Sigmoid colon (tissue), 7 donors: ENCODE measurements around the gene ATXN10. TPM values are rescaled to one million over a fixed set of nuclear protein-coding genes. Genes with fewer than 3 reads are reported as not detected.

Source experiments
- DNase-seq: peaks from one replicate; pipeline ENCODE4 v3.0.0-alpha.2; 2019
- H3K27ac ChIP-seq, 4 donors: fragments of 200-600 bp; sonication (generic); one replicate each; pipeline ENCODE4 v1.5.1; 2016 to 2019; ENCODE audit warnings: mild to moderate bottlenecking in 1 of 4
- H3K27me3 ChIP-seq, 3 donors: fragments of 200-600 bp; sonication (generic); one replicate each; pipeline ENCODE4 v1.5.1; 2019; ENCODE audit warnings: mild to moderate bottlenecking in 1 of 3
- H3K36me3 ChIP-seq, 4 donors: fragments of 200-600 bp; sonication (generic); one replicate each; pipeline ENCODE4 v1.5.1; 2016 to 2019
- H3K4me1 ChIP-seq, 4 donors: fragments of 200-600 bp; sonication (generic); one replicate each; pipeline ENCODE4 v1.5.1; 2017 to 2019
- H3K4me3 ChIP-seq, 4 donors: fragments of 200-600 bp; sonication (generic); one replicate each; pipeline ENCODE4 v1.5.1; 2017 to 2019; ENCODE audit warnings: mild to moderate bottlenecking in 2 of 4, moderate library complexity in 1 of 4
- H3K9me3 ChIP-seq, 4 donors: fragments of 200-600 bp in 3 of 4; sonication (generic) in 3 of 4; one replicate each; pipeline versions ENCODE4 v1.5.1 to v1.6.1; 2013 to 2019
- CTCF ChIP-seq, 4 experiments: fragments of 450-650 bp in 3 of 4; fragments of 200-600 bp in 1 of 4; IDR thresholded peaks; one replicate each; pipeline ENCODE4 v1.5.1; 2016 to 2019; ENCODE audit warnings: antibody characterized with exemption in 4 of 4, mild to moderate bottlenecking in 3 of 4, moderate library complexity in 2 of 4
- EP300 ChIP-seq, 4 donors: sonication (generic); formaldehyde crosslinking; IDR thresholded peaks; one replicate each; pipeline ENCODE4 v1.6.1; 2017; ENCODE audit warnings: antibody characterized with exemption in 4 of 4
- POLR2A ChIP-seq, 2 donors: fragments of 450-650 bp; IDR thresholded peaks; one replicate each; pipeline ENCODE4 v1.6.1; 2016; ENCODE audit warnings: antibody characterized with exemption in 2 of 2, mild to moderate bottlenecking in 2 of 2, moderate library complexity in 2 of 2
- POLR2AphosphoS5 ChIP-seq, 4 donors: sonication (generic); formaldehyde crosslinking; IDR thresholded peaks; one replicate each; pipeline ENCODE4 v1.6.1; 2017; ENCODE audit warnings: antibody characterized with exemption in 4 of 4
- WGBS, 2 donors: extraction: QIAGEN DNeasy Blood & Tissue Kit; methylation state at CpG; one replicate each; pipeline ENCODE4 v1.1.7; 2013; 5-methylcytosine and 5-hydroxymethylcytosine counted together
- intact Hi-C: fragments of 100-400 bp; cut with DNase I; formaldehyde crosslinking; loops from one replicate; pipeline ENCODE4 v1.15.1; 2023
- polyA plus RNA-seq, 3 donors: library from polyadenylated mRNA; stranded (reverse); fragments of 200-250 nt; gene quantifications; one replicate each; pipeline ENCODE4 v1.2.3, GENCODE V29; 2013
- total RNA-seq, 4 donors: library from RNA; depleted of rRNA; stranded (reverse); fragments of >200 nt; gene quantifications; one replicate each; pipeline ENCODE4 v1.1.0, GENCODE V29; 2016
- donor health status: healthy with polysubstance abuse.
- donor health status: Bipolar disorder and iron deficiency.
- donor health status: healthy.

ATXN10 gene
- total and polyA plus RNA-seq, 7 donors: 37.9 to 187 (median 160) TPM

GRCh38 chr22:45693835-45694234 lies 22.2 kb downstream of the ATXN10 start:
- Histone ChIP-seq H3K4me3 (no peak overlapping the region), H3K36me3 (peaks cover 0 to 60% (median 10%) of the 10 kb centered on the region in 4 donors), H3K27ac (no peak overlapping the region), H3K4me1 (peaks cover 0 to 39% (median 27%) of the 10 kb centered on the region in 4 donors), H3K9me3 (no peaks in the 10 kb centered on the region), H3K27me3 (no peaks in the 10 kb centered on the region)
- intact Hi-C loops: no loop called here
- DNase-seq: no peak
- TF ChIP-seq POLR2AphosphoS5 (IDR thresholded peaks at IDR 0.05) (peak in 1 of 4 donors; percentile 25), POLR2A (IDR thresholded peaks at IDR 0.05) (no peak)
- 88 to 93% methylated on average over 4 of the region's 4 CpGs for WGBS, 2 donors

- TF ChIP-seq POLR2A (IDR thresholded peaks at IDR 0.05) (no peak), EP300 (IDR thresholded peaks at IDR 0.05) (no peak), CTCF (IDR thresholded peaks at IDR 0.05) (no peak), POLR2AphosphoS5 (IDR thresholded peaks at IDR 0.05) (no peak)
- no peak overlapping the region for H3K4me3 ChIP-seq
- H3K4me1 ChIP-seq: peaks cover 0 to 19% (median 17%) of the 10 kb centered on the region in 4 donors
- no peak overlapping the region for H3K27ac ChIP-seq
- H3K9me3 ChIP-seq: no peaks in the 10 kb centered on the region
- H3K36me3 ChIP-seq: peaks cover 0 to 59% (median 10%) of the 10 kb centered on the region in 4 donors
- H3K27me3 ChIP-seq: no peaks in the 10 kb centered on the region
- no peak for DNase-seq
- intact Hi-C loops: no loop called here
- WGBS, 2 donors: 77 to 92% methylated on average over 6 of the region's 6 CpGs
These were observed 24.6 kb downstream of the ATXN10 start for GRCh38 chr22:45696227-45696626.

- Histone ChIP-seq H3K27me3 (no peaks in the 10 kb centered on the region), H3K27ac (no peak overlapping the region), H3K4me1 (peaks cover 0 to 1% (median 0%) of the 10 kb centered on the region in 4 donors), H3K36me3 (peaks cover 0 to 73% (median 11%) of the 10 kb centered on the region in 4 donors), H3K9me3 (no peaks in the 10 kb centered on the region), H3K4me3 (no peak overlapping the region)
- TF ChIP-seq POLR2AphosphoS5 (IDR thresholded peaks at IDR 0.05) (no peak), CTCF (IDR thresholded peaks at IDR 0.05) (no peak), EP300 (IDR thresholded peaks at IDR 0.05) (no peak), POLR2A (IDR thresholded peaks at IDR 0.05) (no peak)
- intact Hi-C loops: no loop called here
- DNase-seq: no peak
- WGBS, 2 donors: 88 to 91% methylated on average over 4 of the region's 4 CpGs
These were observed 26.5 kb downstream of the ATXN10 start for GRCh38 chr22:45698094-45698493.

GRCh38 chr22:45702981-45703380 lies 31.3 kb downstream of the ATXN10 start:
- no peak overlapping the region for H3K27ac ChIP-seq
- TF ChIP-seq POLR2A (IDR thresholded peaks at IDR 0.05): no peak
- no peak overlapping the region for H3K4me3 ChIP-seq
- intact Hi-C loops: no loop called here
- H3K27me3 ChIP-seq: no peaks in the 10 kb centered on the region
- DNase-seq: no peak
- WGBS, 2 donors: 97 to 99% methylated on average over 3 of the region's 3 CpGs
- H3K4me1 ChIP-seq: peaks cover 0 to 4% (median 0%) of the 10 kb centered on the region in 4 donors
- peaks cover 0 to 58% (median 8%) of the 10 kb centered on the region in 4 donors for H3K36me3 ChIP-seq
- H3K9me3 ChIP-seq: no peaks in the 10 kb centered on the region

GRCh38 chr22:45703758-45704157 lies 32.1 kb downstream of the ATXN10 start:
- Histone ChIP-seq H3K4me1 (peaks cover 0 to 12% (median 5%) of the 10 kb centered on the region in 4 donors), H3K4me3 (no peak overlapping the region), H3K27me3 (no peaks in the 10 kb centered on the region), H3K27ac (no peak overlapping the region), H3K36me3 (peaks cover 0 to 58% (median 8%) of the 10 kb centered on the region in 4 donors), H3K9me3 (no peaks in the 10 kb centered on the region)
- 91 to 94% methylated on average over 2 of the region's 2 CpGs for WGBS, 2 donors
- no peak for DNase-seq
- TF ChIP-seq CTCF (IDR thresholded peaks at IDR 0.05): no peak
- TF ChIP-seq POLR2AphosphoS5 (IDR thresholded peaks at IDR 0.05): no peak
- no peak for TF ChIP-seq POLR2A (IDR thresholded peaks at IDR 0.05)
- TF ChIP-seq EP300 (IDR thresholded peaks at IDR 0.05): no peak
- intact Hi-C loops: no loop called here

- H3K36me3 ChIP-seq: peaks cover 0 to 58% (median 8%) of the 10 kb centered on the region in 4 donors
- no peaks in the 10 kb centered on the region for H3K9me3 ChIP-seq
- DNase-seq: no peak
- H3K4me1 ChIP-seq: peaks cover 0 to 20% (median 13%) of the 10 kb centered on the region in 4 donors
- H3K27ac ChIP-seq: no peak overlapping the region
- no peak overlapping the region for H3K4me3 ChIP-seq
- WGBS, 2 donors: 97 to 98% methylated on average over 2 of the region's 2 CpGs
- H3K27me3 ChIP-seq: no peaks in the 10 kb centered on the region
- TF ChIP-seq POLR2AphosphoS5 (IDR thresholded peaks at IDR 0.05): no peak
- TF ChIP-seq POLR2A (IDR thresholded peaks at IDR 0.05): no peak
- TF ChIP-seq CTCF (IDR thresholded peaks at IDR 0.05): no peak
- intact Hi-C loops: no loop called here
These were observed 33.0 kb downstream of the ATXN10 start for GRCh38 chr22:45704648-45705047.
